Inferior parietal cortex (tissue), 1 donor: ENCODE measurements around the gene ZNF550.
A peak's percentile ranks its signal among the peaks of the same experiment; 100 is the strongest.
"Not testable (repeated sequence)": the region's sequence is repeated elsewhere in the genome, so short reads cannot be mapped to it uniquely, and the experiment has no call there.

Experiments
- DNase-seq: peaks from one replicate; pipeline ENCODE4 v3.0.0-alpha.2; 2016; ENCODE audit errors: extremely low spot score

Gene ZNF550

GRCh38 chr19:57527136-57527881, 32.4 kb downstream of the ZNF550 start, which contains the start of gene ZNF549:
TSS of gene ZNF549 (plus strand) at chr19:57527356. CDS start at chr19:57527574, 218 bp downstream.
- DNase-seq, result peak; percentile 87

- DNase-seq, result not testable (repeated sequence)
Observed at GRCh38 chr19:57518021-57518420, 41.6 kb downstream of the ZNF550 start.

GRCh38 chr19:57515255-57515654, 44.4 kb downstream of the ZNF550 start:
- DNase-seq, result no peak

- DNase-seq, result no peak
Observed at GRCh38 chr19:57512845-57513244, 46.8 kb downstream of the ZNF550 start.

GRCh38 chr19:57511484-57511883, 48.2 kb downstream of the ZNF550 start:
- no peak for DNase-seq

GRCh38 chr19:57506163-57506562, 53.5 kb downstream of the ZNF550 start:
- DNase-seq, result no peak

GRCh38 chr19:57500400-57500799, 59.3 kb downstream of the ZNF550 start:
- DNase-seq, result not testable (repeated sequence)

- peak; percentile 77 for DNase-seq
Observed at GRCh38 chr19:57499680-57500395, 59.8 kb downstream of the ZNF550 start, which contains the start of gene ZNF773. TSS of gene ZNF773 (plus strand) at chr19:57499938. CDS start at chr19:57500081, 143 bp downstream.

- not testable (repeated sequence) for DNase-seq
Observed at GRCh38 chr19:57499332-57499679, 60.4 kb downstream of the ZNF550 start.

- DNase-seq, result not testable (repeated sequence)
Observed at GRCh38 chr19:57488299-57488644, 71.4 kb downstream of the ZNF550 start.

- DNase-seq, result peak; percentile 93
Observed at GRCh38 chr19:57487477-57488298, 72.0 kb downstream of the ZNF550 start, which contains the start of gene ZNF419. TSS of gene ZNF419 (plus strand) at chr19:57487750. CDS start at chr19:57487951, 201 bp downstream.
